GM12801 (cell line): ENCODE data around the gene EFEMP2.

Experiments
- CTCF ChIP-seq: IDR thresholded peaks from one replicate; pipeline ENCODE4 v1.5.1; 2011; ENCODE audit warnings: control low read depth; ENCODE audit not compliant: insufficient read length; ENCODE audit errors: extremely low read depth

EFEMP2 gene

GRCh38 chr11:65843811-65844210 is 28.8 kb downstream of the EFEMP2 start:
- TF ChIP-seq CTCF: no peak

GRCh38 chr11:65842144-65842543 is 30.5 kb downstream of the EFEMP2 start:
- TF ChIP-seq CTCF: no peak

- TF ChIP-seq CTCF: no peak
Measured at GRCh38 chr11:65834202-65834601, 38.4 kb downstream of the EFEMP2 start.

- no peak for TF ChIP-seq CTCF
Measured at GRCh38 chr11:65833297-65834030, 39.1 kb downstream of the EFEMP2 start, which contains the start of gene SNX32. TSS of gene SNX32 (plus strand) at chr11:65833963. CDS start at chr11:65834066, 103 bp downstream.

- TF ChIP-seq CTCF: no peak
Measured at GRCh38 chr11:65829459-65829858, 43.1 kb downstream of the EFEMP2 start.

- TF ChIP-seq CTCF: no peak
Measured at GRCh38 chr11:65826984-65827735, 45.4 kb downstream of the EFEMP2 start.

GRCh38 chr11:65822776-65823528 is 49.6 kb downstream of the EFEMP2 start:
- no peak for TF ChIP-seq CTCF
